Ovary (tissue), 10 donors: Measurements from ENCODE around the gene CMBL. TPM values are rescaled to one million over a fixed set of nuclear protein-coding genes. Genes with fewer than 3 reads are reported as not detected.
A peak's percentile ranks its signal among the peaks of the same experiment; 100 is the strongest.

Source experiments
- DNase-seq, 5 donors: peaks; one replicate each; pipeline ENCODE4 v3.0.0-alpha.2; 2019 to 2020
- H3K27ac ChIP-seq, 2 donors: fragments of 200-600 bp; one replicate each; pipeline versions ENCODE4 v1.5.1 to v1.8.0; 2019 to 2022
- H3K27me3 ChIP-seq: fragments of 200-600 bp; one replicate; pipeline ENCODE4 v1.8.0; 2022
- H3K36me3 ChIP-seq: fragments of 200-600 bp; sonication (generic); one replicate; pipeline ENCODE4 v1.5.1; 2019
- H3K4me1 ChIP-seq: one replicate; pipeline ENCODE4 v1.8.1; 2013; ENCODE audit warnings: mild to moderate bottlenecking, moderate library complexity; ENCODE audit not compliant: insufficient read depth
- H3K4me3 ChIP-seq: fragments of 200-600 bp; sonication (generic); one replicate; pipeline ENCODE4 v1.5.1; 2017
- H3K9me3 ChIP-seq, 2 donors: fragments of 200-600 bp in 1 of 2; sonication (generic) in 1 of 2; one replicate each; pipeline versions ENCODE4 v1.5.1 to v1.8.1; 2013 to 2019; ENCODE audit warnings: mild to moderate bottlenecking in 1 of 2, moderate library complexity in 1 of 2
- EP300 ChIP-seq: sonication (generic); formaldehyde crosslinking; IDR thresholded peaks from one replicate; pipeline ENCODE4 v1.6.1; 2017; ENCODE audit warnings: antibody characterized with exemption
- POLR2A ChIP-seq: fragments of 450-650 bp; IDR thresholded peaks from one replicate; pipeline ENCODE4 v1.6.1; 2017; ENCODE audit warnings: antibody characterized with exemption, mild to moderate bottlenecking, moderate library complexity
- WGBS, 3 donors: extraction: QIAGEN DNeasy Blood & Tissue Kit in 1 of 3; methylation state at CpG; one replicate each; pipeline versions ENCODE4 v1.1.5 to v1.1.7; 2013 to 2017; 5-methylcytosine and 5-hydroxymethylcytosine counted together
- intact Hi-C, 4 donors: fragments of 100-400 bp; cut with DNase I; formaldehyde crosslinking; loops; one replicate each; pipeline versions ENCODE4 v1.11.0 to v1.15.1; 2022 to 2023
- long read RNA-seq, 3 donors: library from polyadenylated mRNA in 2 of 3; unstranded in 2 of 3; transcript quantifications; one replicate each; pipeline ENCODE4 v2.0.0 and lab custom pipeline, GENCODE V29; 2021 to 2026
- polyA plus RNA-seq, 2 donors: library from polyadenylated mRNA; stranded (reverse); fragments of 200-250 nt in 1 of 2; fragments of 350-450 nt in 1 of 2; fragmentation: Illumina TruSeq in 1 of 2; extraction: RNeasy Lipid Tissue Mini Kit (QIAGEN cat#74804) in 1 of 2; gene quantifications; one replicate each; pipeline ENCODE4 v1.2.3, GENCODE V29; 2013 to 2014
- total RNA-seq, 7 donors: library from RNA; depleted of rRNA in 2 of 7; stranded (reverse); fragments of >200 nt in 2 of 7; fragmentation: NEBNext Ultra II Directional in 3 of 7; extraction: Animal tissue kit (Norgen Biotek cat#: 25700) in 3 of 7; gene quantifications; one replicate each; pipeline versions ENCODE4 v1.1.0 to v1.2.4, GENCODE V29; 2016 to 2023
- TF ChIP-seq, protein P1 (sequence below), 3 donors: fragments of 450-650 bp in 2 of 3; fragments of 200-600 bp in 1 of 3; IDR thresholded peaks; one replicate each; pipeline versions ENCODE4 v1.5.1 to v1.8.0; 2016 to 2022; ENCODE audit warnings: antibody characterized with exemption in 3 of 3, mild to moderate bottlenecking in 1 of 3
- donor health status: DM: no; HTN: no; CAD: no; lungs with moderate emphysema.
- donor health status: DM: no; HTN: no; CAD: no.
- donor health status: Bipolar disorder and iron deficiency.
- donor health status: DM: yes; HTN: yes; CAD: no.
- donor health status: DM: no; HTN: no; CAD: no.
- donor health status: DM: yes; HTN: yes; CAD: no.

The CMBL gene
- 10 to 100 TPM in 5 of 7 donors, 1 to 10 TPM in 2; 7.3 to 56.9 (median 43.2) TPM for total RNA-seq
- polyA plus RNA-seq: 10 to 100 TPM; 33.0 to 69.0 TPM
- long read RNA-seq, donor 1, transcript CMBL-201 (6 exons, 2,335 nt): major isoform, 93 of 111 reads
- long read RNA-seq, donor 1, partial matches to known transcripts: 5 of 111 reads
- long read RNA-seq, donor 1, other reads (novel, unspliced or antisense): 9 of 111 reads
- long read RNA-seq, donor 2, transcript CMBL-201 (6 exons, 2,335 nt): major isoform, 10 of 26 reads
- long read RNA-seq, donor 2, partial matches to known transcripts: 15 of 26 reads
- long read RNA-seq, donor 2, other reads (novel, unspliced or antisense): 0 of 26 reads
- long read RNA-seq, donor 3, transcript CMBL-201 (6 exons, 2,335 nt): major isoform, 27 of 33 reads
- long read RNA-seq, donor 3, partial matches to known transcripts: 2 of 33 reads
- long read RNA-seq, donor 3, other reads (novel, unspliced or antisense): 3 of 33 reads

DNA sequence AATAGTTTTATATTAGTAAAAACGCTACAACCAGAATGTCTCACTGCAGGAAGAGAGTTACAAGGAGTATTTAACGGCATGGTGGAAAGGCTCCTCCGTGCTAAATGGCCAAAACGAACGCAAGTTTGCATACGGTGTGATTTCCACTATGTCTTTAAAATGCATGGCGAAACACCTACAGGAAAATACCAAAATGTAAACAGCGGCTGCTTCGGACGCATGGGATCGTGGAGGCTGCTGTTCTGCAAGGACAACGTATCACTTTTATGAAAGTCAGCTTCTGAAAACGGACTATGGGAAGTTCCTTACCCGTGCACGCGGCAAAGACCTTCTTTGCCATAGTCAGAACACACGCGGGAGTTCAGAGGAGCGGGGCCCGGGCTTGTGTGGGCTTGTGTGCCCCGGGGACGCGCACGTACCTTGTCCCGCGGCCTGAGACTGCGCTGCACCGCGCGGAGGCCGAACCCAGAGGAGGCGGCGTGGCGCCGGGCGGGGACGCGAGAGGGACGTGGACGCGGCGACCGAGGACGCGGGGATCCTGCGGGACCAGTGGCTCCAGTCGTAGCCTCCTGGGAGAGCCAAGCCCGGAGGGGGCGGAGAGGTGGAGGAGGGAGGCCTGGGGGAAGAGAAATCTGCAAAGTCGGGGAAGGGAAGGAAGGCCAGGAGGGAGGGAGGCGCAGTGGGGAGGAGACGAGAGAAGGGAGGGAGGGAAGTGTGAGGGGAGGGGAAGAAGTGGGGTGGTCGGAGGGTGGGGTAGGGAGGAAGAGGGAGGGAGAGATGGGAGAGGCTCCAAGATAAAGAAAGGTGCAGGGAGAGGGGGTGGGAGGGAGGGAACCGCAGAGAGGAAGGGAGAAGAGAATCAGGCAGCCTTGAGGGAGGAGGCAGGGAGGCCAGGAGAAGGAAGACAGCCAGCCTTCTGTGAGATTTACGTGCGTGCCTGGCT is at the start of gene CMBL:
Gene CMBL (minus strand): TSS at position 697 of the 943 bp plus-strand sequence. CDS start 17,140 bp downstream, outside the sequence.
- H3K27me3 ChIP-seq: no peaks in the 10 kb centered on the region
- no peaks in the 10 kb centered on the region for H3K9me3 ChIP-seq
- peak; percentile 41 to 67 (median 63) for DNase-seq
- 1% methylated on average over 54 to 56 of the region's 56 CpGs for WGBS, 3 donors
- peak within 1 kb of the TSS; percentile 77 to 78 for H3K27ac ChIP-seq
- TF ChIP-seq POLR2A (no peak), EP300 (no peak)
- TF ChIP-seq, protein P1, sequence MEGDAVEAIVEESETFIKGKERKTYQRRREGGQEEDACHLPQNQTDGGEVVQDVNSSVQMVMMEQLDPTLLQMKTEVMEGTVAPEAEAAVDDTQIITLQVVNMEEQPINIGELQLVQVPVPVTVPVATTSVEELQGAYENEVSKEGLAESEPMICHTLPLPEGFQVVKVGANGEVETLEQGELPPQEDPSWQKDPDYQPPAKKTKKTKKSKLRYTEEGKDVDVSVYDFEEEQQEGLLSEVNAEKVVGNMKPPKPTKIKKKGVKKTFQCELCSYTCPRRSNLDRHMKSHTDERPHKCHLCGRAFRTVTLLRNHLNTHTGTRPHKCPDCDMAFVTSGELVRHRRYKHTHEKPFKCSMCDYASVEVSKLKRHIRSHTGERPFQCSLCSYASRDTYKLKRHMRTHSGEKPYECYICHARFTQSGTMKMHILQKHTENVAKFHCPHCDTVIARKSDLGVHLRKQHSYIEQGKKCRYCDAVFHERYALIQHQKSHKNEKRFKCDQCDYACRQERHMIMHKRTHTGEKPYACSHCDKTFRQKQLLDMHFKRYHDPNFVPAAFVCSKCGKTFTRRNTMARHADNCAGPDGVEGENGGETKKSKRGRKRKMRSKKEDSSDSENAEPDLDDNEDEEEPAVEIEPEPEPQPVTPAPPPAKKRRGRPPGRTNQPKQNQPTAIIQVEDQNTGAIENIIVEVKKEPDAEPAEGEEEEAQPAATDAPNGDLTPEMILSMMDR (IDR thresholded peaks at IDR 0.05): no peak
- intact Hi-C loops: no loop called here
- no peaks in the 10 kb centered on the region for H3K36me3 ChIP-seq
- H3K4me1 ChIP-seq: peaks cover 12% of the 10 kb centered on the region
- H3K4me3 ChIP-seq: peak within 1 kb of the TSS; percentile 61

DNA sequence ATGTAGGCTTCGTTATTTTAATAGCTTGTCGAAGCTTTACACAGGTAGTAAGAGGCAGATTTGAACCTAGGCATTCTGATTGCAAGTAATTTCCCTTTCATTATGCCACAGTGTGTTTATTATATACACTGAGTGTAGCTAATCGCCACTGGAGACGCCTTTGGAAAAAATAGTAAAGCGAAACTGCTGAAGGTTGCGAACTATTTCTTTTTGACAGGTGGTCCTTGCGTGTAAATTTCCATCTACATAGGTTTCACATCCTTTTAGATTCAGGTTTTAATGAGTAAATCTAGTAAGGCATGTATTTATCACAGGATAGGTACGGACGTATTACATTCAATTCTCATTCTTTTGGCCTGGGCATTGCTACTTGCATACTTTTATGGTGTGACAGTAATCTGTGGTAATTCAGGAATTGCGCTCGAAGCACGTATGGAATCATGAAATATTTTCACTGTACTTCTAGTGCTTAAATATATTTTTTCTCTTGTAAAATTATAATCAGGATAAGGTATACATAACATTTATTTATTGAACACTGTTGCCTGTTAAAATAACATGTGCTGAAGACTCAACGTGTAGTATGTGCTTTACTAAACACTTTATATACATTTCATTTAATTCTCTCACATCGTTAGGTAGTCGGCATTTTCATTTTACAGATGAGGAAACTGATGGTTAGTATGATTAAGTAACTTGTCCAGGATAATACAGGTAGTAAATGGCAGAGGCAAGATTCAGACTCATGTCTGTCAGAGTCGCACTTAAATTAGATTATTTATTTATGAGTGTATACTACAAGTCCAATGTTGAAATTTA is 47.6 kb upstream of the CMBL start:
- DNase-seq: no peak
- Histone ChIP-seq H3K4me1 (peaks cover 8% of the 10 kb centered on the region), H3K27me3 (no peaks in the 10 kb centered on the region), H3K9me3 (no peaks in the 10 kb centered on the region), H3K36me3 (no peaks in the 10 kb centered on the region), H3K27ac (no peak overlapping the region), H3K4me3 (peak overlapping the region; percentile 57)
- intact Hi-C loops: no loop called here
- WGBS, 3 donors: 16 to 23% (median 17%) methylated on average over 16 of the region's 16 CpGs
- TF ChIP-seq EP300 (no peak), POLR2A (no peak)
- TF ChIP-seq, protein P1 (IDR thresholded peaks at IDR 0.05): no peak

DNA sequence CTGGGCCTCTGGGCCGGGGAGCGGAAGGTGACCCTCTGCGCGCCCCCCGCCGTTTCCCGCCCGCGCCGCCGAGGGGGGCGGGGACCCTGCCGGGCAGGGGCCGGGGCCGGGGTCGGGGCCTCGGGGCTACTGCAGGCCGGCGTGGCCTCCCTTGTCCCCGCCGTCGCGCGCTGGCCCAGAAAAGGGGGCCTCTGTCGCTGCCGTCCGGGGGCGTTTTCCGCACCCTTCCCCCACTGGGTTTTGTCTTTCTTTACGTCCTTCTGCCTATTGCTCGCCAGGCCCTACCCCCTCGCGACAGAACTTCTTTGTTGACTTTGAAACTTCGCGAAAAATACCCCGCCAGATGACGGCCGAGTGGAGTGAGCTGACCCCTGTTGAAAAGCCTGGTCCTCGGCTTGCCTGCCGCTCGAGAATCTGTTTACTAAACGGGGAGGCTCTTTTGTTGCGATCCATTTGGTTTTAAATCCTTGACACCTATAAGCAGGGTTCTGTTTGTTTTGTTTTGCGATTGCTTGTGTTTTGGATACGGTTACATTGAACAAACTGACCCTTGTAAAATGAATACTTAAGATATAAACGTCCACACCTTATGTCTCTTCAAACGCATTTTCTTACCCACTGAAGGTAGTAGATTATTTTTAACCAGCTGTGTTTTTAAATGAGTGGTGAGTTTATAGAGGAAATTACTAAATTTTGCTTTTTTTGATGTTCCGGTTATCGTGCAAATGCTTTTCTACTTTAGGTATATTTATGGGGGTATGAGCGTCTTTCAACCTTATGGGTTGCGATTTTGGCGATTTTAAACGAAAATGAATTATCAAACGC is 46.6 kb upstream of the CMBL start:
- Histone ChIP-seq H3K36me3 (no peaks in the 10 kb centered on the region), H3K27ac (peak overlapping the region; percentile 90 to 93), H3K27me3 (no peaks in the 10 kb centered on the region), H3K9me3 (no peaks in the 10 kb centered on the region), H3K4me3 (peak overlapping the region; percentile 57), H3K4me1 (peaks cover 8% of the 10 kb centered on the region)
- WGBS, 3 donors: 1% methylated on average over 38 to 54 of the region's 54 CpGs
- TF ChIP-seq, protein P1 (IDR thresholded peaks at IDR 0.05): no peak
- TF ChIP-seq EP300 (no peak), POLR2A (no peak)
- DNase-seq: peak; percentile 29 to 66 (median 59)
- intact Hi-C loops: no loop called here
